HK-2 (cell line): Measurements from ENCODE around the gene ITCH.
"Not testable (repeated sequence)": the region's sequence is repeated elsewhere in the genome, so short reads cannot be mapped to it uniquely, and the experiment has no call there.

ENCODE experiments used
- DNase-seq: peaks from one replicate; pipeline ENCODE4 v3.0.0-alpha.2; 2018; ENCODE audit not compliant: unreplicated experiment

ITCH gene

DNA sequence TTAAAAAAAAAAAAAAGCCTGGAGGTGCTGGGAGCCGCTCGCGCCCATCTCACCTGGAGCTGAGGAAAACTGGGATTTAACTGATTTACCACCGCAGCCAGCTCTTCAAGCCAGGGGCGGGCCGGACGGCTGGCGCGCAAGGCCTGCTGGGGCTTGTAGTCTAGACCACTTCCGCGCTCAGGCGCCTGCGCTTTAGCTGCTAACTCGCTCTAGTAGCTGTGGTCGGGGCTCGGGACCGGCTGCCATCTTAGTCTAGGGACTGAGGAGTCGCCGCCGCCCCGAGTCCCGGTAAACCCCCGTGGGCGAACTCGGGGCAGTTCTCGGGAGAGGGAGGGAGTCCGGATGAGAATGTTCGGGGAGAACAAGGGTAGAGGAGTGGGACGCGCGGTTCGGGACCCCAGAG, at the start of gene ITCH:
Gene ITCH, plus strand, starts transcription at position 212 of the 403 bp plus-strand sequence. CDS start 30,539 bp downstream, outside the sequence.
- peak; percentile 99 for DNase-seq

- no peak for DNase-seq
Observed at GRCh38 chr20:34315236-34315635, 47.8 kb upstream of the ITCH start.

DNA sequence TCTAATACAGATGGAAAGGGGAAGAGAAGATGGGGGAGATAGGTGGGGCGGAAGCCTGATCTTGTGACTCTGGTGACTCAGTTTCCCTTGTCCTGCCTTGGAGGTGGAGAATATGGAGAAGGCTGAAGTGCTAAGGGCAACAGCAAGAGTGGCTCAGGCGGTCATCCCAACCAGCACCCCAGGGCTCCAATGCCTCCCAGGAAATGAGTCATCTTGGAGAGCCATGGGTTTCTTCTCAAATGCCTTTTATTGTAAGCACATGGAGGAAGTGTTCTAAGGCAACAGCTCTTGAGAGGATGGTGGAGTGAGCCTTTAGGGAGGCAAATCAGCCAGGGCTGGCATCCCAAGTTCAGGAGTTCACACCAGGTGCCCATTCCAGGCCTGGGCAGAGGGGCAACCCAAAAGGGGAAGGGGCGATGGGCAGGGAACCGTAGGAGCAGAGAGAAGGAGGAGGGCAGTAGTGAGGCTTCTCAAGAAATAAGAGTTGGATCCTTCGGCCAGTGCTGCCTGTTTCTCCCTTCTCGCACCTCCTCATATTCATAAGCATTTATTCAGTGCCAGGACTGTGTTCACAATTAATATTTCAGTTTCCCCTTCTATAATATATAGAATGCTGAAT, 46.8 kb upstream of the ITCH start:
- peak; percentile 61 for DNase-seq

GRCh38 chr20:34318609-34319443, 44.2 kb upstream of the ITCH start:
- no peak for DNase-seq

- no peak for DNase-seq
Observed at GRCh38 chr20:34320861-34321260, 42.2 kb upstream of the ITCH start.

- no peak for DNase-seq
Observed at GRCh38 chr20:34322267-34323105, 40.6 kb upstream of the ITCH start.

DNA sequence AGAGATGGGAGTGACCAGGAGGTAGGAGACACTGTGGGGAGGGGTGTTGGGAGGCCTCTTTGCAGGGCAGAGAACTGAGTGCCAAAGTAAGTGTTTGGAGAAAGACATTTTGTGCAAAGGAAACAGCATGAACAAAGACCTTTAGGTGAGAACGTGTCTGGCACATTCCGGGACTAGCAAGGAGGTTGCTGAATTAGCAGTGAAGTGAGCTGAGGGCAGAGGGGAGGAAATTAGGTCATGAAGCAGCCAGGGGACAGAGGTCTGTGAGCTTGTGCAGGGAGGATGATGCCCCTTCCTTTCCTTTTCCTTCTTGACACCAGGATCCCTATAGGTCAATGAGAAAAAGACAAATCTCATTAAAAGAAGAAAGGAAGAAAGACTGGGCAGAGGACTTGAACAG, 38.5 kb upstream of the ITCH start:
- DNase-seq: no peak

GRCh38 chr20:34328207-34328606, 34.9 kb upstream of the ITCH start:
- DNase-seq: not testable (repeated sequence)

GRCh38 chr20:34328928-34329677, 34.0 kb upstream of the ITCH start:
- DNase-seq: no peak

- not testable (repeated sequence) for DNase-seq
Observed at GRCh38 chr20:34330861-34331544, 32.1 kb upstream of the ITCH start.

- no peak for DNase-seq
Observed at GRCh38 chr20:34331838-34332237, 31.2 kb upstream of the ITCH start.

DNA sequence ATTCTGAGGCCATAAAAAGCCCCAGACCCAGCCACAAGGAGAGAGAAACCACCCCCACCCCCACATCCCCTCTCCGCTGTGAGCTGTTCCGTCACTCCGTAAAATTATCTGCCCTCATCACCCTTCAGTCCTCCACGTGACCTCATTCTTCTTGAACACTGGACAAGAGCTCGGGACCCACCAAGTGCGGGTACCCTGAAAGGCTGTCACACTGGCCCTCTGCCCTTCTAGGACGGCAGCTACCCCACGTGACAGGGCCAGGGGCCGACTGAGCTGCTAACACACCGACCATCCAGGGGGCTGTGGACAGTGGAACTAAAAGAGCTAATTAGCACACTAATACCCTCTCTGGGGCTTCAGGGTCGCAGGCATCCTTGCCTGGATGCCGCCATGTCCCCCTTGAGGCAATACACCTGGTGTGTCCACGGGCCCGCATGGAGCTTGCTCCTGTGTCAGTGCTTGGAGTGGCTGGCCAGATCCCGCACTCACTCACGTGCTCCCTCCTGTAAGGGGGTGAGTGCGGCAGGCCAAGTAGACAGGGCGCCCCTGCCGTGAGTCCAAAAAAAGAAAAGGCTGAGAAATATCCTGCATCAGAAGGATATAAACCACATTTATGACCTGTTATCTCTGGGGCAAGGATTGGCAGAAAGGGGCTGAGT, 30.7 kb upstream of the ITCH start:
- no peak for DNase-seq

DNA sequence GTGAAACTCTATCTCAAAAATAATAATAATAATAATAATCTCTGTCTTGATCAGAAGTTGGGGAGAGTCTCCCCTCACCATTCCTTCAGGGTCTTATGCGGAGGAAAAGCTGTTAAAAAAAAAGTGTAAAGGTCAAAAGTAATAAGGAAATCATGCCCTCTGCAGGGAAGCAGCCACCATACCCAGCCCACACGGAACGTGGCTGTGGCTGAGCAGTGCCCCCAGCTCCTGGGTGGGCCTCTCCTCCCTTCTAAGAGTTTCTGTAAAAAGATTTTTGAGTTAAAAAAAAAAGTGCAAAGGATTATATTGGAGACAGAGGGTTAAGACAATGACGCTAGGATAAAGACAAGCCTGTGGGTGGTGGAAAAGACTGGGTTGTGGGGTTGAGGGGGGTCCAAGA, 29.3 kb upstream of the ITCH start:
- DNase-seq: no peak

- DNase-seq: no peak
Observed at GRCh38 chr20:34334654-34335407, 28.2 kb upstream of the ITCH start.

DNA sequence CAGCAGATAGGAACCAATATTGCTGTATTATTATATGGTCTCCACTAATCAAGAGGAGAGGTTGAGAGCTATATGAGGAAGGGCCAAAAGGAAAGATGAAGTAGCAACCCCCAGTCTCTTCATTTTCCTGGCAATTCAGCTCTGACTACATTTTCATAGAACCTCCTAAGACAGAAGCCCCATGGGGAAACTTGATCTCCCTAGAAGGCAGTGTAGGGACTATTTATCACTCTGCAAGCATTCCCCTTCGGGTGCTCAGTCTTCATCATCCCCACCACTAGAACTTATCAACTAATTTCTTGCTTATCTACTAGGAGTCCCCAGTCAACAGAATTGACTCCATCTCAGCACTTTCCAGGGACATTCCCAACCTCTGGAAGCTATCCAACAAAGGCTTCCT, 25.5 kb upstream of the ITCH start:
- no peak for DNase-seq

- DNase-seq: no peak
Observed at GRCh38 chr20:34337982-34338726, 24.9 kb upstream of the ITCH start.

DNA sequence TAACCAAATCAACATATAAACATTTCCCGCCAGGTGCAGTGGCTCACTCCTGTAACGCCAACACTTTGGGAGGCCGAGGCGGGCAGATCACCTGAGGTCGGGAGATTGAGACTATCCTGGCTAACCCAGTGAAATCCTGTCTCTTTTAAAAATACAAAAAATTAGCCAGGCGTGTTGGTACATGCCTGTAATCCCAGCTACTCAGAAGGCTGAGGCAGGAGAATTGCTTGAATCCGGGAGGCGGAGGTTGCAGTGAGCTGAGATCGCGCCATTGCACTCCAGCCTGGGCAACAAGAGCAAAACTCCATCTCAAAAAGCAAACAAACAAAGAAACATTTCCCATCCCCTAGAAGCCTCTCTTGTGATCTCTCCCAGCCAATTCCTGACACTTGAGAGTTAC, 22.3 kb upstream of the ITCH start:
- DNase-seq: not testable (repeated sequence)

- not testable (repeated sequence) for DNase-seq
Observed at GRCh38 chr20:34341199-34341598, 21.9 kb upstream of the ITCH start.
